Left cardiac atrium (tissue), 4 donors: ENCODE measurements around the gene PDSS2. TPM values are rescaled to one million over a fixed set of nuclear protein-coding genes. Genes with fewer than 3 reads are reported as not detected.
A peak's percentile ranks its signal among the peaks of the same experiment; 100 is the strongest.

Experiments used
- ATAC-seq, 2 donors: fragments of 200-7000 bp; cut with Tn5 transposase; one replicate each; pipeline ENCODE4 v1.9.1; 2020; ENCODE audit warnings: mild to moderate bottlenecking in 2 of 2, moderate library complexity in 2 of 2
- DNase-seq: peaks from one replicate; pipeline ENCODE4 v3.0.0-alpha.2; 2020
- intact Hi-C, 2 donors: fragments of 100-400 bp; cut with DNase I; formaldehyde crosslinking; loops; one replicate each; pipeline versions ENCODE4 v1.14.1 to v1.15.1; 2022 to 2023
- long read RNA-seq: library from polyadenylated mRNA; unstranded; transcript quantifications from one replicate; pipeline ENCODE4 v2.0.0, GENCODE V29; 2021
- total RNA-seq, 2 donors: library from RNA; stranded (reverse); fragmentation: NEBNext Ultra II Directional; extraction: Animal tissue kit (Norgen Biotek cat#: 25700); gene quantifications; one replicate each; pipeline ENCODE4 v1.2.1, GENCODE V29; 2021
- donor health status: DM: no; HTN: yes; CAD: no.
- donor health status: DM: no; HTN: yes; CAD: no; lungs with severe emphysema.
- donor health status: DM: yes; HTN: yes; CAD: no.
- donor health status: Dilated cardiomyopathy.

The PDSS2 gene
- 10 to 100 TPM; 11.1 to 15.6 TPM for total RNA-seq
- long read RNA-seq, transcript PDSS2-202 (8 exons, 3,540 nt), result major isoform, 18 of 23 reads
- long read RNA-seq, partial matches to known transcripts, result 1 of 23 reads
- long read RNA-seq, other reads (novel, unspliced or antisense), result 2 of 23 reads

GRCh38 chr6:107459283-107460082 lies at the start of gene PDSS2:
Gene PDSS2, minus strand, starts transcription at chr6:107459564. Its CDS starts 279 bp downstream, at chr6:107459285.
- intact Hi-C loops, result no loop called here
- peak; percentile 99 for ATAC-seq
- DNase-seq, result peak; percentile 100

- DNase-seq, result no peak
- ATAC-seq, result no peak
- intact Hi-C loops, result no loop called here
Measured at GRCh38 chr6:107506145-107506544, 46.8 kb upstream of the PDSS2 start.

GRCh38 chr6:107504270-107505026 lies 45.1 kb upstream of the PDSS2 start:
- DNase-seq (no peak), ATAC-seq (no peak)
- intact Hi-C loops, result no loop called here

- no peak for DNase-seq
- no peak for ATAC-seq
- intact Hi-C loops, result no loop called here
Measured at GRCh38 chr6:107496892-107497684, 37.7 kb upstream of the PDSS2 start.

- intact Hi-C loops, result no loop called here
- ATAC-seq, result no peak
- DNase-seq, result no peak
Measured at GRCh38 chr6:107495971-107496370, 36.6 kb upstream of the PDSS2 start.

- peak; percentile 30 for DNase-seq
- intact Hi-C loops, result no loop called here
Measured at GRCh38 chr6:107495196-107495643, 35.9 kb upstream of the PDSS2 start.

GRCh38 chr6:107493158-107494057 lies 34.0 kb upstream of the PDSS2 start:
- no peak for DNase-seq
- intact Hi-C loops, result loop anchor here in 1 of 2 donors (5.0 kb wide), 1 partner anchor 159 kb away; no protein-coding TSS in a partner anchor
- no peak for ATAC-seq

More at GRCh38 chr6:107495196-107495643, 35.9 kb upstream of the PDSS2 start:
- ATAC-seq, result peak in 1 of 2 donors; percentile 9

GRCh38 chr6:107491760-107492660 lies 32.6 kb upstream of the PDSS2 start:
- ATAC-seq (peak in 1 of 2 donors; percentile 51), DNase-seq (peak; percentile 59)
- intact Hi-C loops, result loop anchor here in 1 of 2 donors (5.0 kb wide), 1 partner anchor 160 kb away; no protein-coding TSS in a partner anchor

GRCh38 chr6:107491138-107491609 lies 31.8 kb upstream of the PDSS2 start:
- peak; percentile 41 to 73 for ATAC-seq
- intact Hi-C loops, result loop anchor here in 1 of 2 donors (5.0 kb wide), 1 partner anchor 161 kb away; no protein-coding TSS in a partner anchor
- DNase-seq, result peak; percentile 82

- intact Hi-C loops, result loop anchor here in 1 of 2 donors (5.0 kb wide), 1 partner anchor 162 kb away; no protein-coding TSS in a partner anchor
- no peak for ATAC-seq
- DNase-seq, result peak; percentile 29
Measured at GRCh38 chr6:107490566-107491137, 31.3 kb upstream of the PDSS2 start.

GRCh38 chr6:107489636-107490565 lies 30.5 kb upstream of the PDSS2 start, which contains the start of gene SOBP:
Gene SOBP, plus strand, starts transcription at chr6:107490117. Its CDS starts 500 bp downstream, at chr6:107490617.
- intact Hi-C loops, result loop anchor here (5.0 to 10.0 kb wide), 2 partner anchors 162 to 165 kb away; no protein-coding TSS in a partner anchor
- ATAC-seq (peak; percentile 59 to 74), DNase-seq (peak; percentile 76)

- intact Hi-C loops, result loop anchor here in 1 of 2 donors (10.0 kb wide), 1 partner anchor 166 kb away; no protein-coding TSS in a partner anchor
- ATAC-seq (peak; percentile 29 to 53), DNase-seq (peak; percentile 49)
Measured at GRCh38 chr6:107488875-107489635, 29.7 kb upstream of the PDSS2 start.

GRCh38 chr6:107488174-107488874 lies 29.0 kb upstream of the PDSS2 start:
- ATAC-seq, result no peak
- no peak for DNase-seq
- intact Hi-C loops, result loop anchor here in 1 of 2 donors (10.0 kb wide), 1 partner anchor 166 kb away; no protein-coding TSS in a partner anchor
